NOMO-1 treated with DMSO at 0.1 percent for 48 hours (cell line): ENCODE measurements around the gene BFSP2.
"Not testable (repeated sequence)": the region's sequence is repeated elsewhere in the genome, so short reads cannot be mapped to it uniquely, and the experiment has no call there.

ENCODE experiments used
- DNase-seq: peaks from one replicate; lab custom pipeline; 2025; ENCODE audit not compliant: unreplicated experiment; lab: John Stamatoyannopoulos, UW

The BFSP2 gene

DNA sequence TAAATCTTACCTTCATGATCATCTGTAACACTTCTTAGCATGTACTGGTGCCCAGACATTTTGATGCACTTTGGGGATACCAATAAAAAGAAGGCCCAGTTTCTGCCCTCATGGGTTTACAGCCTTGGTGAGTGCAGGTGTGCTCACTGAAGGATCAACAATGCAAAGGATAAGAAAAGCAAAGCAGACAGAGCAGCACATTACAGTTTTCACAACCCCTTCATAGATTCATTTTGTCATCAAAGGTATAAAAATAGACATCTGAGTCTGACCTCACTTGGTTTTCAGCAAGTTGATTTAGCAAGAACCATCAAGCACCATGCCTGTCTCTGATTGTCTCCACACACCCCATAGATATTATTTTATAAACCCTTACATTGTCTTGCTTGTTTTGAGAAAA is 77.6 kb downstream of the BFSP2 start:
- DNase-seq, result no peak

DNA sequence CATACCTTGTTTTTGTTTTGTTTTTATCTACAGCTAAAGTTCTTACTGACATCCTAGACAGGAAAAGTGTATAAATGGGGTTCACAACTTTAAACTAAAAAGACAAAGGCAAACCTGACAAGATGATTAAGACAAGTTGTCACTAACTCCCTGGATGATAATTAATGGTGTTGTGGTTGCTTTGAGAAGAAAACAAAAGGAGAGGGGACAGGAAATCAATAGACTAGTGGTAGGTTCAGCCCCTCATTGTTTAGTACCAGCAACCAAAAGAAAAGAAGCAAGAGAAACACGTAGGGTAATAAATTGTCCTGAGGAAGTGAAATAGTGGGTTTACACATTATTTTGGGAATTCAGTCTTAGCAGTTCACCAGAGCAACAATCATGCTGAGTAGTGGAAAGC is 78.8 kb downstream of the BFSP2 start:
- DNase-seq, result no peak

DNA sequence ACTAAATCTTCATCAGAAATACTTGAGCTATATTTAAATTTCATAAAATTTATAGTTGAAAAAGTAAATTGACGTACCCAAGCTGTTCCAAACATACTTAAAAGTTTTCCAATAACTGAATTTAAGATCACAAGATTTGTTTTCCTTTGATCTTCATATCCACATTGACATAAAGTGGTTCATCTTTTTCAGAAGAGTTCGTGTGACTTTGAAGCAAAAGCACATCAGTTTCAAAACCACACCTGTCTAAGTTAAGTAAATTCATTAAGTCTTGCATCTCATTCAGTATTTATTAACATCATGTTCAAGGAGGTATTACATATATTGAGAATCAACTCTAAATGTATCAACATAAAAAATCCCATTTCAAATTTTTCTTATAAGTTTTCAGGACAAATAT is 79.5 kb downstream of the BFSP2 start:
- DNase-seq, result no peak

DNA sequence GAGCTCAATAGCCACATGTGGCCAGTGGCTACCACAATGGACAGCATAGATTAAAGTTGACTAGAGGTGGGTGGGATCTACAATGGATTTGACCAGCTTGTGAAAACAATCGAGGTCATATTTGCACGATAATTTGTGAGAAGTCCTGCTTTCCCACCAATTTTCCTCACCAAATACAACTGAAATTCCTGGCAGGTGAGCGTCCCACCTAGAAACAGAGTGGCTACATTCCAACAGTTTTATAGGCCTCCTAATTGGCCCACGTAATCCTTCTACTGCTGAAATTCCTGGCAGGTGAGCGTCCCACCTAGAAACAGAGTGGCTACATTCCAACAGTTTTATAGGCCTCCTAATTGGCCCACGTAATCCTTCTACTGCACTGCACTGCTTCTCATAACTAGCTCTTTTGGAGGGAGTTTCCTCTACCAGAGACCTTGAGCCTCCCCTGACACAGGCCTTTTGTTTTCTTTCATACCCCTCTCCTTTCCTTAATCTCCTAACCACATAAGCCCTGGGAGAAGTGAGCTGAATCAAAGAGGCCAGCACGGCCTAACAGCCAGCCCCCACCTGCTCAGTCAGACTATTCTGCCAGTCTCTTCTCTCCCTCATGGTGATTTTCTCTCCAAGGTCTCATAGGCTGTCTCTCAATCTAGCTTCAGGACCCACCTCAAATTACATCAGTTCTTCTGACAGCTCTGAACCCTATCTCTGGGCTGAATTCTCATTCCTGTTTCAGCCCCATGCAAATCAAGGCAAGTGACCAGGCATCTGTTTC is 80.2 kb downstream of the BFSP2 start:
- no peak for DNase-seq

DNA sequence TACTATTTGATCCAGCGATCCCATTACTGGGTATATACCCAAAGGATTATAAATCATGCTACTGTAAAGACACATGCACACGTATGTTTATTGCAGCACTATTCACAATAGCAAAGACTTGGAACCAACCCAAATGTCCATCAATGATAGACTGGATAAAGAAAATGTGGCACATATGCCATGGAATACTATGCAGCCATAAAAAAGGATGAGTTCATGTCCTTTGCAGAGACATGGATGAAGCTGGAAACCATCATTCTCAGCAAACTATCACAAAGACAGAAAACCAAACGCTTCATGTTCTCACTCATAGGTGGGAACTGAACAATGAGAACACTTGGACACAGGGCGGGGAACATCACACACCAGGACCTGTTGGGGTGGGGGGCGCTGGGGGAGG is 82.6 kb downstream of the BFSP2 start:
- DNase-seq, result not testable (repeated sequence)

DNA sequence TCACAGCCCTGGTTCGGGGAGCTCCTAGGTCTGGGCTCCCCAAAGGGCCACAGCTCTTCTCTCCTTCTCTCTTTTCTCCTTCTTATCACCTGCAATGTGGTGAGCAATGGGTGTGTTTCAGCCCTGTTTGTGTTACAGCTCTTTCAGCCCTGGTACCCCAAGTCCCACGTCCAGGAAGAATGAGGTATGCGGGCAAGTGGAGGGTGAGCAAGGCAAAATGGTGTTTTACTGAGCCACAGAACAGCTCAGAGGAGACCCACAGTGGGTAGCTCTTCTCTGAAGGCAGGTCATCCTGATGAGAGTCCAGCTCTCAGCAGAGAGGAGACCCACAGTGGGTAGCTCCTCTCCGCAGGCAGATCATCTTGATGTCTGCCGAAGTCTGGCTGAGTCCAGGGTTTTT is 86.8 kb downstream of the BFSP2 start:
- no peak for DNase-seq

DNA sequence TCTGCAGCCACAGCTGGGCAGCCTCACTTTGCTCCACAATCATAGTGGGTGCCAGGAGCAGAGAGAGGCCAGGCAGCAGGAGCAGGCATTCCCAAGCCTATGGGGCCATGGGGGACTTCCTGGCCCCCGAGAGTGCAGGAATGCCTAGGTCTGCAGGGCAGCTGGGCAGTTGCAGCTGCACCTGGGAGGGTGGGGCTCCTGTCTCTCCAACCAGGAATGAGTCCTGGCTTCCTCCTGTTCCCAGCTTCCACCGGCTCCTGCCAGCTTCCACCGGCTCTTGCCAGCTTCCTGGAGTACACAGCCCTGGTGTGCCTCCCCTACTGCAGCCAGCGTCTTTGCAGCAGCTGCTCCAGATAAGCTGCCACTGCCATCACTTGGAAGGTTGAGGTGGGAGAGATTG is 87.3 kb downstream of the BFSP2 start:
- DNase-seq, result no peak

DNA sequence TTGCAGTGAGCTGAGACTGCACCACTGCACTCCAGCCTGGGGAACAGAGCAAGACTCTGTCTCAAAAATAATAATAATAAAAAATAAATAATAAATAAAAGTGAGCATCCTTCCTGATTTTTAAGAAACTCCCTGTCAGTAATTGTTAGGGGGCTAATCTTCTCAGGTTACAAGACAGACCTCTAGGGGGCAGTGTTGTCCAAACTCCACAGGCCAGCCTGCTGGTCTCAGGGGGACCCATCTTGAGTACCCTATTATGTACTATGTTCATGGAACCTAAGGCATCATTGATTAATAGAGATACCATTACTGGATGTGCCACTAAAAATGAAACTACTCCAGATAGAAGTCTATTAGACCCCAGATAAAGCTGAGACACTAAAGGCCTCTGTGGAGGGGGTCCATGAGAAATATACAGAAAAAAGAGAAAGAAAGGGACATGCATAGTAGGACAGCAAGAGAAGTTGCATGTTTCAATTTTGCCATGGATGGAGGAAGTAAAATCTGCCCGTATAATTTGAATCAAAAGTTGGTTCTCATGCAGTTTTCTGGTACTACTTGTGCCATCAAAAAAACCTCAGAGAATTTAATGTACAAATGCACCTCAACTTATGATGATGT is 88.2 kb downstream of the BFSP2 start:
- peak; percentile 34 for DNase-seq

DNA sequence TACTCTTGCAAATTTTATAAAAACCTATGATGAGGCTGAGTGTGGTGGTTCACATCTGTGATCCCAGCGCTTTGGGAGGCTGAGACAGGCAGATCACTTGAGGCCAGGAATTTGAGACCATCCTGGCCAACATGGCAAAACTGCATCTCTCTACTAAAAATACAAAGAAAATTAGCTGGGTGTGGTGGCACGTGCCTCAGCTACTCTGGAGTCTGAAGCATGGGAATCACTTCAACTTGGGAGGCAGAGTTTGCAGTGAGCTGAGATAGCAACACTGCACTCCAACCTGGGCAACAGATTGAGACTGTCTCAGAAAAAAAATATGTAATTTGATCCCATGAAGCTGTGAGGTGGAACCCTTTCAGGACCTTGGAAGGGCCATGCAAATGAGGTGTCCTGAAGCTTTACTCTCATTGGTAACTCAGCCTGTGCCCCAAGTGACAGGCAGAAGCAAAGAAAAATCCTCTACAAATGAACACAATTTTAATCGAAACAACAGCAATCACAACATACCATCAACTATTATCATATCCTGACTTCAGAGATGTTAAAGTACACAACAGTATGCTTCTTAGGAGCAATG is 89.0 kb downstream of the BFSP2 start:
- DNase-seq, result no peak

DNA sequence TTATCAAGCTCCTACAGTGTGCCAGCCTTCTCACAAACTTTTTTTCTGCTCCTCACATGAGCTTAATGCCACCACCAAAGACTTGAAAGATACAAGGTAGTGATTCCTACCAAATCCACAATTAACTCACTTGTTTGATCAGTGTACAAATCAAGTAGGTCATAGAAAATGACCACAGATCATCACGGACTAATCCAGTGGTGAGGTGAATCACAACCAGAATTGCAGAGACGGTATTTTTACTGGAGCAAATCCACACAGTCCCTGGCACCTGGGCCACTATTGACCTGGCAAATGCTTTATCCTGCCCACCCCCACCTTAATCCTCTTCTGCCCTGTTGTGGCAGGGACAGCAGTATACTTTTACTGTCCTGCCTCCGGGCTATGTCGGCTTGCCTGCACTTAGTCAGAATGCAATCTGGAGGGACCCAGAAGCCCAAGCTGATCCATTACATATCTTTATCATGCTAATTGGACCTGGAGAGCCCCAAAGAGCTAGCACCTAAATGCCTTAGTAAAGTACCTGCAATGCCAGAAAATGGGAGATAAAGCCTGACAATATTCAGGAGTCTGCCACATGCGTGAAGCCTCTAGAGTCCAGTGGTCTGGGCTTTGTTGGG is 89.7 kb downstream of the BFSP2 start:
- no peak for DNase-seq

DNA sequence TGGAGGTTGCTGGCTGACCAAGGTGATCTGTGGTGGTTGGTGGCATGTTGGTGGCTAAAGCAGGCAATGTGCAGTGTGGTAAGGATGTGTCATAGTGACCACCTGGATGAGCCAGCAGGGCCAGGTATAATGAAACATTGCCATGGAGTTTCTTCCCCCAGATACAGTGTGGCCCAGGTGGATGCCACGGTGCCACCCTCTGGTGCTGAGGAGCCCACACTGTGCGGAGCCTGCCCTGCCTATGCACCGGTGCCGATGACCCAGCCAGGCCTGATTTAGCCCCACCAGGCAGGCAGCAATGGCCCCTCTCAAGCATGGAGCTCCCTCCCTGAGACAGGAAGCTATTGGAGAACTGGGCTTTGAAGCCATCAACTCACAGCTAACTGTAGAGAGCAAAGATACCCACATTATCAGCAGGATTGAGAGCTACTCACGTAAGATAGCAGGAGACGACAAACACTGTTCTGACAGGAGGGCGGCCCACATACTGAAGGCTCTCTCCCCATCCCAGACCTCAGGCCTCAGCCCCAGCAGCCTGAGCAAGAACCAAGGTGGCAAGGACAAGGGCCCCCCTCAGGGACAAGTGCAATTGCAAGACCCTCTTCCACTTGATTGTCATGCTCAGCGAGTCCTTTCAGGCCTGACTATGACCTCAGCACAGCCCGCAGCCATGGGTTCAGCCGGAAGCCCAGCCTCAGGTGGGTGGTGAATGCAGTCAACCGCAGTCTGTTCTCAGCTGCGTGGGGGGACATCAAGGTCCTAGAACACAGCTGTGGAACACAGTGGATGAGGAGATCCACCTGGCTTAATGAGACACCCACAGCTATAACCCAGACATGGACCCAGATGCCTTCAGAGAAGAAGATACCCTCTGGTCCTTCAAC is 90.9 kb downstream of the BFSP2 start:
- no peak for DNase-seq

DNA sequence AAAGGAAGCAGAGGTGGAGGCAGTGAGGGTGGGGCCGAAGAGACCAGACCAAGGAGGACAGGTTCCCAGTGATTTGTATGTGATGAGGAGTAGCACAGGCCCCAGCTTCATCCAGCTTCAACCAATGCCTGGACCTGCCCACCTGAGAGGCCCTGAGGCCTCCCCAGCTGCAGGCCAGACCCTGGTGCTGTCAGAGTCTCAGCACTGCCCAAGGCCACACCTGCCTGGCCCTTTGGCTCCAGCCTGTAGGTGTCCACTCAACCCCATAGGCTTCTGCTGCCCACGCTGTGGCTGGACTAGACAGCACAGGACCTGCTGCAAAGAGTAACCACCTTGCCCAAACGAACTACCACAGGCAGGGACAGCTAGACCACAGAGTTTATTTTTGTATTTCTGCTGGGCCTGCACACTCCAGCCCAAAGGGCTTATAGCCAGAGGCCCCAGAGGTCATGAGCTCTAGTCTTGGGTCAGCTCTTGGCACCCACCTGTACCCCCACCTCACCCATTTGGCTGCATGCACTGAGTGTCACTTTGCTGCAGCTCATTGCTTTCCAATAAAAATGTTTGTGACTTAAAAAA is 91.7 kb downstream of the BFSP2 start:
- DNase-seq, result no peak

DNA sequence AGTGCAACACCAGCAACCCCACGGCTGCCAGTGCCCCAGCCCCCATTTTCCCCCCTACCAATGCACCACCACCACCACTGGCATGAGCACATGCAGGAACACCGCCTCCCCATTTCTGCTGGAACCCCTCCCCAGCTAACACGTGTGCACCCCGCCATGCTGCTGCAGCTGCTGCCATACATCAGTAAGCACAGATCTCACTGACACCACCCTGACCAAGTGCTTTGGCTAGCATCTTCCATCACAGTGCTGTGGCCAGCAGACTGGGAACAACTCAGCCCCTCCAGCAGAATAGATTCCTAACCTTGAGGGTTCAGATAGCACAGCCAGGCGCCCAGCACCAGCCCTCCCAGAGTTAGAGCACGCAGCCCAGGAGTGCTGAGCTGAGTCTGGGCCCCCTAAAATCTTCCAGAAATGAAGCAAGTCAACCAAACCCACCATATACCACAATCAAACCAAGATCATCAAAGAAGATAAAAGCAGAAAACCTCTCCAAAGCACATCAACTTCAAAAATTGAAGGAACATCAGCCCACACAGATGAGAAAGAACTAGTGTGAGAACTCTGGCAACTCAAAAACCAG is 92.4 kb downstream of the BFSP2 start:
- no peak for DNase-seq

DNA sequence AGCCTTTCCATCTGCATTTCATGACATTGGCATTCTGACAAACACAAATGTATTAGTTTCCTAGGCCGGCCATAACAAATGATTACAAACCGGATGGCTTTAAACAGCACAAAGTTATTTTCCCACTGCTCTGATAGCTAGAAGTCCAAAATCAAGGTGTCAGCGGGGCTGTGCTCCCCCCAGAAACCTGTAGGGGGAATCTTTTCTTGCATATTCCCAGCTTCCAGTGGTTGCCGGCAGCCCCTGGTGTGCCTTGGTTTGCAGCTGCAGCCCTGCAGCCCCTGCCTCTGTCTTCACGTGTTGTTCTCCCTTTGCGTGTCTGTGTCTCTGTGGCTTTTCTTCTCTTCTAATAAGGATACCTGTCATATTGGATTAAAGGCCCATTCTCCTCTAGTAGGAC is 94.6 kb downstream of the BFSP2 start:
- no peak for DNase-seq

DNA sequence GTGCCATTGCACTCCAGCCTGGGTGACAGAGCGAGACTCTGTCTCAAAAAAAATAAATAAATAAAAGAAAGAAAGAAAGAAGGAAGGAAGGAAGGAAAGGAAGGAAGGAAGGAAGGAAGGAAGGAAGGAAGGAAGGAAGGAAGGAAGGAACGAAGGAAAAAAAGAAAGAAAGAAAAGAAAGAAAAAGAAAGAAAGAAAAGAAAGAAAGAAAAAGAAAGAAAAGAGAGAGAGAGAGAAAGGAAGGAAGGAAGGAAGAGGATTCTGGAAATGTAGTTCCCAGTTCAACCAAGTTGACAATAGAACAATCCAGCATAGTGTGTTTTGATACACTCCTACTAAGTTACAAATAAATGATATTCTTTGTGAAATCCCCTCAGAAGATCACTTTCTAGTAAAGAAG is 102.7 kb downstream of the BFSP2 start:
- DNase-seq, result not testable (repeated sequence)

DNA sequence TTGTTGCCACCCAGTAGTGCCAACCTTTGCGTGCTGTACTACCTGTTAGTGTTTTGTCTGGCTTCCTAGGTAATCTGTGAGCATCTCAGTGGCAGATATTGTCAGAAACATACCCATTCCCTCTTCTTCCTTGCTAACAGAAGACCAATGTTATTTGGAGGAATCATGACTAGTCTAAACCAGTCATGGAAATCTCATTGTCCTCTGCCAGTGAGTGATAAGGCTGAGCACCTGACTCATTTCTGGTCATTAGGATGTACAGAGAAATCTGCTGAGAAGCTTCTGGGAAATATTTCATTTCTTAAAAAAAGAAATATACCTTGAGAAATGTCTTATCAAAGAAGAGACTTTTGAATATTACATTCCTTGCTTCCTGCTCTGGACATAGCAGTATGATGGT is 103.6 kb downstream of the BFSP2 start:
- no peak for DNase-seq

DNA sequence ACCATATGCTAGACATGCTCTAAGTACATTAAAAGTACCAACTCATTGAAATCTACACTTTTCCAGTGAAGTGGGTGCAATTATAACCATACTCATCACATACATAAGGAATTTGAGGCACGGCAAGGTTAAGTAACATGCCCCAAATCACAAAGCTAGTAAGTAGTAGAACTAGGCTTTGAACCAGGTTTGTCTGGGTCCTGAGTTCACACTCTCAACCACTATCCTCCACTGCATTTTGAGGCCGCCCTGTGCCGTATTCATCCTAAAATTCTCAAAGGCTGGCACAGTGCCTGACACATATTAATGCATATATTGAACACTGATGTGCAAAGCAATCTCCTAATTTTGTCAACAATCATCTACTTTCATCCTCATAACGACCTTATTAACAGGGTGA is 104.9 kb downstream of the BFSP2 start:
- DNase-seq, result no peak

DNA sequence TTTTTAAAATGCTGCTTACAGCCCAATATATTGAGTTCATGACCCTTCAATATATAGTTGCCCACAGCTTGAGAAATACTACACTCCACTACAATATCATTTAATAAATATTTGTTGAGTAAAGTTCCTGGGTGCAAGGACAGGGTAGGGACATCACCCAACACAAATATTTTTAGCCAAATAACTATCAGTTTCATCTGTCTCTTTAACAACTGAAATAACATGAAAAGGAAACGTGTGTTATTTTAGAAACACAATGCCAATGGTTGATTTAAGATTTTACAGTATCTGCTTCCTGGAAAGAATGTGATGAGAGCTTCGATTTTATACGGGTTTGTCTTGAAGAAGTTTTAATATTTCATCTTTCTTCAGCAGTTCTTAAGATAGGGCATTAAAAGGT is 106.0 kb downstream of the BFSP2 start:
- no peak for DNase-seq

DNA sequence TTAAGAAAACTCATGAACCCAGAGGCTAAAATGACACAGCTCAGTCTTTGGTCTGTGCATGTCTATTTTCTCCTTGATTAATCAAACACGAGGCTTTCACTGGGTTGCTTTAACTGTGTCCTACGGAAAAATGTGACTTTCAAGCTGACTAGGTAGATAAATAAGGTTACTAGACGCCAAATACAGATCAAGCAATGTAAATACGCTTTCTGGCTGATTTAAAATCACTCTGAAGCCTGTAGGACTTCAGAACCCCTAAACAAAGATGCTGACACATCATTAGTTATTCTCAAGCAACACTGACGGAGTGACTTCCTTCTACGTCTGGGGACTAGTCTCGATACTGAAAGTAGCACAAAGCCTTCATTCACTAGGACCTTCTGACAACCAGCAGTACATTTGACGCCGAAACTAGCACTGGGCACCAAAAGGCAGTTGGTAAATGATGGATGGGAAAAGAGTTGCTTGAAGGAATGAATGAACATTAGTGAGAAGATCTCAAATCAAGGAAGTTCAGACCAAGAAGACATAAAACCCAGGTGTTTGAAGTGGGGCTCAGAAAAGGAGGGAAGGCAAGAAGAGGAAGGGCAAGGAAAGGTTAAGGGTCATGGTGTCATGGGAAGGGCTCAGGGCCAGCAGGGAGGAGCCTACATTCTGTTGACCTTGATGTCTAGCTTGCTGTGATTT is 106.5 kb downstream of the BFSP2 start:
- DNase-seq, result peak; percentile 85

DNA sequence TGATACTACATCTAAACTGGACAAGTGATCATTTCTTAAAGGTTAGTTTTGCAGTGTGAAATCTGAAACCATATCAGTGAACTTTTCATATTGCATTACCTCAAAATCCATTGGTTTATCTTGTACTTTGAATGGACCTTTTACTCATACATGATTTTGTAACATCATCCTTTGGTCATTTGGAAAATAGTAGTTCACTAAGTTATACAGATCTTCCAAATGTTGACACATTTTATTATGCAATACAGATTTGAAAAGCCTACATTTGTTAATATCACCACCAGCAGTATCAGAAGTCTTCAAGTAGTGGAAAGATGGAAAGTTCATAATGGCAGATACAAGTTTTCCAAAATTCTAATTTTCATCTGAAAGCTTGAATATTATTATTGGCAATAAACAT is 109.6 kb downstream of the BFSP2 start:
- DNase-seq, result no peak
